Activated T-cell treated with anti-CD3 and anti-CD28 coated beads, Interleukin-2, amount 50 U/mL, for 72 hours (primary cell): ENCODE data around the gene FKBP8. TPM values are rescaled to one million over a fixed set of nuclear protein-coding genes. Genes with fewer than 3 reads are reported as not detected.

Experiments used
- ATAC-seq, 2 donors: fragments of 150-1000 bp; cut with Tn5 transposase; replicated peaks in 1 of 2; 2 replicates each; pipeline ENCODE4 v1.10.0; 2021; ENCODE audit warnings: moderate library complexity in 2 of 2, mild to moderate bottlenecking in 1 of 2
- DNase-seq, 2 donors: peaks; one replicate each; pipeline ENCODE4 v3.0.0; 2021 to 2022; ENCODE audit warnings: mixed read lengths in 1 of 2
- H3K27ac Mint-ChIP-seq: one replicate; pipeline ENCODE4 v1.8.0; 2022; ENCODE audit warnings: mild to moderate bottlenecking, moderate library complexity, mixed read lengths
- H3K27me3 Mint-ChIP-seq: one replicate; pipeline ENCODE4 v1.8.0; 2022; ENCODE audit warnings: low read depth, mixed read lengths
- H3K36me3 Mint-ChIP-seq, 2 donors: one replicate each; pipeline ENCODE4 v1.8.0; 2022; ENCODE audit warnings: mixed read lengths in 2 of 2, mild to moderate bottlenecking in 1 of 2; ENCODE audit not compliant: insufficient read depth in 2 of 2
- H3K4me1 Mint-ChIP-seq: one replicate; pipeline ENCODE4 v1.8.0; 2022; ENCODE audit warnings: low read depth, mixed read lengths
- H3K4me3 Mint-ChIP-seq, 2 donors: one replicate each; pipeline ENCODE4 v1.8.0; 2022; ENCODE audit warnings: mild to moderate bottlenecking in 2 of 2, mixed read lengths in 2 of 2, moderate library complexity in 2 of 2
- H3K9me3 Mint-ChIP-seq, 2 donors: one replicate each; pipeline ENCODE4 v1.8.0; 2022; ENCODE audit warnings: mixed read lengths in 2 of 2
- total RNA-seq, 2 donors: library from RNA; stranded (reverse); gene quantifications; one replicate each; pipeline ENCODE4 v1.2.3, GENCODE V29; 2022

Gene FKBP8
- total RNA-seq, 2 donors from 2014 or later: 223 to 239 TPM

- no peaks in the 10 kb centered on the region for H3K9me3 Mint-ChIP-seq
- H3K27me3 Mint-ChIP-seq: no peaks in the 10 kb centered on the region
- ATAC-seq (no peak), DNase-seq (no peak)
- H3K36me3 Mint-ChIP-seq: no peaks in the 10 kb centered on the region
- no peak overlapping the region for H3K27ac Mint-ChIP-seq
- H3K4me3 Mint-ChIP-seq: no peak overlapping the region
- H3K4me1 Mint-ChIP-seq: peaks cover 38% of the 10 kb centered on the region
Observed at GRCh38 chr19:18513868-18514267, 29.5 kb downstream of the FKBP8 start.

GRCh38 chr19:18510216-18510615 is 33.2 kb downstream of the FKBP8 start:
- Mint-ChIP-seq H3K4me1 (peaks cover 51% of the 10 kb centered on the region), H3K27me3 (no peaks in the 10 kb centered on the region), H3K4me3 (no peak overlapping the region), H3K36me3 (no peaks in the 10 kb centered on the region), H3K9me3 (no peaks in the 10 kb centered on the region), H3K27ac (no peak overlapping the region)
- DNase-seq: no peak
- no peak for ATAC-seq

DNA sequence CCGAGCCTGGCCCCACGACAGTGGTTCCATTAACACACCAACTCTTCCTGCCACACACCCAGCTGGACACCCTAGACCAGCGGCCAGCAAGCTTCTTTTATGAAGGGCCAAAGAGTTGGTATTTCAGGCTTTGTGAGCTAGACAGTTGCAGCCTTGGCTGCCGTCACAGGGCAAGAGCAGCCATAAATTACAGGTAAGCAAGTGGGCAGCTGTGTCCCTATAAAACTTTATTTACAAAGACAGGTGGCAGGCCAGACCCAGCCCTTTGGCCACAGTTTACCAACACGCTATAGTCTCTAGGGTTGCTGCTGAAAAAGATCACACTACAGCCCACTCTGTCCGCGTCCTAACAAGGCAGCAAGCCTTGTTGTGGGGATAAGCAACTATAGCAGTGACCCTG is 34.8 kb downstream of the FKBP8 start:
- Mint-ChIP-seq H3K4me1 (peaks cover 56% of the 10 kb centered on the region), H3K27me3 (no peaks in the 10 kb centered on the region), H3K27ac (peak overlapping the region; percentile 40), H3K4me3 (no peak overlapping the region), H3K36me3 (no peaks in the 10 kb centered on the region), H3K9me3 (no peaks in the 10 kb centered on the region)
- ATAC-seq (no peak), DNase-seq (no peak)

DNA sequence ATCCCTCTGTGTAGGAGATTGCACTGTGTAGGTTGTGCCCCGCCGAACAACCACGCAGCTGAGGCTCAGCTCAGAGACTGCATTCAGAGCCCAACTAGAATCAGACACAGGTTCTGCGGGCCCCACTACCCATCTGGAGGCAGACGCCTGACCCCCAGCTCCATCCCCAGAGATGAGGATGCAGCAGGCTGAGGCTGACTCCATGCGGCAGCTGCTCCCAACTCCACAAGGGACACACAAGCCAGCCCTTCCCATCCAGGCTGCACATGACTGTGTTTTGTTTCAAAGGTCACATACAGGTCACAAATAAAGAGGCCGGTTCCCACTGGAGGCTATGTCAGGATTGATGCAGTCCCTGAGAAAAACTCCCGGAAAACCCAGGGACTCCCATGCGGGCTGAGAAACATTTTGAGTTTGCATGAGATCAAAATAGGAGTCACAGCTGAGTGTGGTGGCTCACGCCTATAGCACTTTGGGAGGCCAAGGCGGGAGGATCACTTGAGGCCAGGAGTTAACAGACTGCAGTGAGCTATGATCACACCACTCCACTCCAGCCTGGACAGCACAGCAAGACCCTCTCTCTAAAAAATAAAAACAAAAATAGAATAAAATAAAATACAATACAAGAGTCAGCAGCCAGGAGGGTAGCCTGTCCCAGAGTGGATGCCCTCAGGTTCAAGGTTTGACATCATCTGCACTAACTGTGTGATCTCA is 35.5 kb downstream of the FKBP8 start:
- peak in 1 of 2 donors; percentile 14 for ATAC-seq
- Mint-ChIP-seq H3K9me3 (no peaks in the 10 kb centered on the region), H3K27ac (peak overlapping the region; percentile 91), H3K4me1 (peaks cover 53% of the 10 kb centered on the region), H3K27me3 (no peaks in the 10 kb centered on the region), H3K4me3 (peak overlapping the region; percentile 61 to 71), H3K36me3 (no peaks in the 10 kb centered on the region)
- DNase-seq: no peak

DNA sequence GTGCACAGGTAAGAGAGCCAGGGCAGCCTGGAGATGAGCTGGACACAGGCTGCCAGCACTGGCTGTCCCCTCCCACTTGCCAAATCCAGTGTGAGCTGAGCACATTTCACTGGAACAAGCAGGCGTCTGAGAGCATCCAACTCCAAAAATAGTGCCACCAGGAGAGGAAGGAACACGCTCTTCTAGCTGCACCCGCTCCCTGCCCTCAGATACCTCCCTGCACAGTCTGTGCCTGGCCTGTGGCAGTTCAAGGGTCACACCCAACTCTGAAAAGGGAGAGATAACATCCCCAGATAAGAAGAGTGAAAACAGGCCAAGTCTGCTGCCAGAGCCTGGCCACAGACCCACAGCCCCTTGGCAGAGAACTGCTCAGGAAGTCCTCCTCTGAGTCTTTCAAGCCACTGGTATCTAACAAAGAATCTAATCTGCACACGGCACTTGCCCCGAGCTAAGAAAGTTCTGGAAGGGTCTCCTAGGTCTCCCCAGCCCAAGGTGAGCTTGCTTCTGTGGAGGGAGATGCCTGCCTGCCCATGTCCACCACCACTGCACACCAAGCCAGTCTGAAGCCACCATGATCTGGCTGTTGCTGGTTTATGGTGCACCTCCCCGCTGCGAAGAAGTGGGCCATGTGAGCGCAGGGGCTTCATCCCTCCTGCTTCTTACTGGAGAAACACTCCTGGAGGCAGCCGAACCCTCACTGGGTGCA is 36.2 kb downstream of the FKBP8 start:
- Mint-ChIP-seq H3K4me1 (peaks cover 58% of the 10 kb centered on the region), H3K4me3 (peak overlapping the region; percentile 61 to 71), H3K27ac (peak overlapping the region; percentile 91), H3K9me3 (no peaks in the 10 kb centered on the region), H3K27me3 (no peaks in the 10 kb centered on the region), H3K36me3 (no peaks in the 10 kb centered on the region)
- peak; percentile 44 to 64 for ATAC-seq
- DNase-seq: peak in 1 of 2 donors; percentile 28

DNA sequence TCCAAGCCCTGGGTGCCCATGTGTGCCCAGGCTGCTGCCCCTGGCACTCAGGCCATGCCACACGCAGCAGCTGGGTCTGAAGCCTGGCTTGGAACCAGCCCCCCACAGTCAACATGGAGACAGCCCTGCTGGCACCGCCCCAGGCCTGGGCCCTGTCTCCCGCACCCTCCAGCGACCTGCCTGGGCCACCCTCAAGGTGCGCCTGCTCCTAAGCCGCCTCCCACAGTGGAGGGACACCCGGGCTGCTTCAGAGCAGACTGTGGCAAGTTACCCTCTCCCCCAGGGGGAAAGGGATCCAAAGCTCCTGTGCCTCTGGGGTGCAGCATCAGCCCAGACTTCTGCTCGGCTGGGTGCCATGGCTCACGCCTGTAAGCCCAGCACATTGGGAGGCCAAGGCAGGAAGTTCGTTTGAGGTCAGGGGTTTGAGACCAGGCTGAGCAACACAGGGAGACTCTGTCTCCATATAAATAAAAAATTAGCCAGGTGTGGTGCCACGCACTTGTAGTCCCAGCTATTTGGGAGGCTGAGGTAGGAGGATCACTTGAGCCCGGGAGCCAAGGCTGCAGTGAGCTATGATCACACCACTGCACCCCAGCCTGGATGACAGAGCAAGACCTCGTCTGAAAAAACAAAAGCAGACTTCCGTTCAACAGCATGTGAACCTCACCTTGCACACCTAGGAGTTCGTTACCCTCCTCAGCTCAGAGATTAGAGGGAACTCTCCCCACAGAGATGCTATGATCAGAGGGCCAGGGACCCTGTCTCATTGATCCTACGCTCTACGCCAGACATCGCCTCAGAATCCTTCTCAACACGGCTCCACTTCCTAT is 37.1 kb downstream of the FKBP8 start:
- ATAC-seq (peak in 1 of 2 donors; percentile 12), DNase-seq (no peak)
- Mint-ChIP-seq H3K9me3 (no peaks in the 10 kb centered on the region), H3K4me3 (peak overlapping the region; percentile 61 to 71), H3K27me3 (no peaks in the 10 kb centered on the region), H3K27ac (peak overlapping the region; percentile 91), H3K4me1 (peaks cover 67% of the 10 kb centered on the region), H3K36me3 (no peaks in the 10 kb centered on the region)

DNA sequence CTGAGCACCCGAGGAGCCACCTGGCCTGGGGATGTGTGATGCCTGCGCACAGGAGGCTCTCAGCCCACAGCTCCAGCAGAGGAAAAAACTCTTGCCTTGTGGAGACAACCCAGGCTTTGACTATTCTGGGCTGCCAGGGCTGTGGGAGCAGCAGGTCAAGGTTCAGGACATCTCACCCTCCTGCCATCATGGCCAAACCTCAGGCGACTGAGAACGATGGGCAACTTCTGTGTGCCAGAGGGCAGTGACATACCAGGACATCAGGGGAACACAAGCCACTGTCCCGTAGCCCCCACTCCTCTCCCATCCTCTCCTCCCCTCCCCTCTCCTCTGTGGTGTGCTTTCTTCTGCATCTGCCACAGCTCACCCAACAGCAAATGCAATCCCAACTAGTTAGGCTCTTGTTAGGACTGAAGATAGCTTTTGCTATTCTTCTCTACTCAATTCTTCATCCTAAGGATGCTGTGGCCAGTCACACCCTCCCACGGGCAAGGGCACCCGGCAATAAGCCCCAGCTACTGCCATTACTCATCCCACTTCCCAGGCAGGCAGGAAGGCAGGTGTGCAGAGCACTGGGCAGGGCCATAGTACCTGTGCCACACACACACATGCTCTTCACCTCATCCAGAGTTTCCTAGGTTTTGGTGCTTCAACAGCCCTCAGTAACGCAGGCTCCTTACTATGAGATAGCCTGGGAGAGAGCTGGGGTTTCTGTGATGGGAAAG is 38.3 kb downstream of the FKBP8 start:
- peak; percentile 46 to 52 for ATAC-seq
- no peaks in the 10 kb centered on the region for H3K27me3 Mint-ChIP-seq
- no peaks in the 10 kb centered on the region for H3K36me3 Mint-ChIP-seq
- H3K9me3 Mint-ChIP-seq: no peaks in the 10 kb centered on the region
- peak in 1 of 2 donors; percentile 33 for DNase-seq
- H3K27ac Mint-ChIP-seq: peak overlapping the region; percentile 5
- peaks cover 73% of the 10 kb centered on the region for H3K4me1 Mint-ChIP-seq
- H3K4me3 Mint-ChIP-seq: peak overlapping the region; percentile 41 to 42

DNA sequence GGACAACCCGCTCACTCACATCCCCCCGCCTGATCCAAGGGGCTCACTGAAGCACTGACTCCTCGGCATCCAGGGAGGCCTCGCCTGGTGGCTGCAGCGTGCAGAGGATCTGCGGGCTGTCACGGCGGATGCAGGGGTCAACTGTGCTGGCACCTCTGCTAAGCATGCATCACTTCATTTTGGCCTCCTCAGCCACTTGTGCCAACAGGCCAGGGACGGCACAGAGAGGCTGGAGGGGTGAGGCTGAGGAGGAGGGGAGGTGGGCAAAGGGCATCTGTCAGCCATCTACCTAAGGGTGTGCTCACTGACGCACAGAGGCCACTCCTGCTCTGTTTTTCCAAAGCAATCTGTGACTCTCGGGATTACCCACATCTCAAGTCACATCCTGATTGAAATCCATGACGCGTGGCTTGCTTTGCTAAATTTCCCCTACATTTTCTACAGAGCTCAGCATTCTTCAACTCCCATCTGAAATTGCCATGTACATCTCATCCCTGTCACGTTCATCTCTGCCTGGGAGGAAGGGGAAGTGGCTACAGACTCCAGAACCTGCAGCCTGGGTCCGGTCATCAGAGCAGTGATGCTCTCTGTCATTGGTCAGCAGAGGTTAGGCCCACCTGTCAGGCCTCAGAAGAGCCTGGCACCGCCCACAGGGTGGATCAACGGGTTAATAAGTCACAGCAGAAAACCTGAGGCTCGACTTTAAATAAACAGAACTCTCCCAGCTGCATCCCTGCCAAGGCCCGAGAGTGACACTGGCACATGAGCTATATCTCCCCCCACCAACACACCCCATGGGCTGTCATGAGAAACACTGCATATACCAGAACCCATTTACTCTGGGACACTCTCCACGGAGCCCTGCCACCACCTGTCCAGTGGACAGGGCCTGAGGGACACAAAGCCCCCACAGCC is 39.1 kb downstream of the FKBP8 start:
- peaks cover 77% of the 10 kb centered on the region for H3K4me1 Mint-ChIP-seq
- peak overlapping the region in 1 of 2 donors; percentile 22 for H3K4me3 Mint-ChIP-seq
- H3K27me3 Mint-ChIP-seq: no peaks in the 10 kb centered on the region
- ATAC-seq: no peak
- DNase-seq: no peak
- H3K27ac Mint-ChIP-seq: peak overlapping the region; percentile 13
- no peaks in the 10 kb centered on the region for H3K36me3 Mint-ChIP-seq
- no peaks in the 10 kb centered on the region for H3K9me3 Mint-ChIP-seq

- DNase-seq: no peak
- no peak overlapping the region for H3K4me3 Mint-ChIP-seq
- H3K27ac Mint-ChIP-seq: peak overlapping the region; percentile 76
- ATAC-seq: no peak
- no peaks in the 10 kb centered on the region for H3K9me3 Mint-ChIP-seq
- H3K27me3 Mint-ChIP-seq: no peaks in the 10 kb centered on the region
- no peaks in the 10 kb centered on the region for H3K36me3 Mint-ChIP-seq
- peaks cover 82% of the 10 kb centered on the region for H3K4me1 Mint-ChIP-seq
Observed at GRCh38 chr19:18503337-18503970, 39.9 kb downstream of the FKBP8 start.

DNA sequence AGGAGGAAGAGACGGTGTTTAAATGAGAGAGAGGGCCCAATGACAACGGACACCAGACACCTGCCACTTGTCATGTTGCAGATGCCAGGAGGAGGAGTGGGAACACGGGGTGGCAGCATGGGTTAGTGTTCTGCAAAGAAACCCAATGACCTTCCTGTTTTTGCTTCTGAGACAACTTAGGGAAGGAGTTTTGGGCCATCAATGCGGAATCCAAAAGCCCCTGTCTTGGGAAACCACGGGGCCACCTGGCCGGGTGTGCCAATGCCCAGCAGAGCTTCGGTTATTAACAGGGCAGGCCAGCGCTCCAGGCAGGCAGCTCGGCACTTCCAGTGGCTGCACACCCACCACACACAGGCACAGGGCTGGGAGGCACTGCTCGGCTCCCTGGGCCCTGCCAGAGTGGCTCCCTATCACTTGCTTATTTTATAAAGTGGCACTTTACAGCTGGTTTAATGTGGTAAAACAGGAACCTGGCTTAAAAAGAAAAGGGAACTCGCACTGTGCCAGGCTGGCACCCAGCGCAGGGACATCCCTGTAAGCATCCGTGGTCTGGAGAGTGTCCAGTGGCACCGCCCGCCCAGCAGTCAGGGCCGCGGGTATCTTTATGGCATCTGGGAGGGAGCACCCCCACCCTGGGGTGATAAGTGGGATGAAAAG is 40.6 kb downstream of the FKBP8 start:
- Mint-ChIP-seq H3K9me3 (no peaks in the 10 kb centered on the region), H3K27me3 (no peaks in the 10 kb centered on the region), H3K4me3 (no peak overlapping the region), H3K27ac (peak overlapping the region; percentile 76), H3K36me3 (no peaks in the 10 kb centered on the region), H3K4me1 (peaks cover 81% of the 10 kb centered on the region)
- ATAC-seq (no peak), DNase-seq (no peak)

GRCh38 chr19:18502246-18502637 is 41.1 kb downstream of the FKBP8 start:
- Mint-ChIP-seq H3K27me3 (no peaks in the 10 kb centered on the region), H3K9me3 (no peaks in the 10 kb centered on the region), H3K4me1 (peaks cover 81% of the 10 kb centered on the region), H3K36me3 (no peaks in the 10 kb centered on the region), H3K4me3 (no peak overlapping the region), H3K27ac (no peak overlapping the region)
- ATAC-seq (no peak), DNase-seq (no peak)
